Measurements from ENCODE around the gene ARHGEF16.

Gene ARHGEF16

DNA sequence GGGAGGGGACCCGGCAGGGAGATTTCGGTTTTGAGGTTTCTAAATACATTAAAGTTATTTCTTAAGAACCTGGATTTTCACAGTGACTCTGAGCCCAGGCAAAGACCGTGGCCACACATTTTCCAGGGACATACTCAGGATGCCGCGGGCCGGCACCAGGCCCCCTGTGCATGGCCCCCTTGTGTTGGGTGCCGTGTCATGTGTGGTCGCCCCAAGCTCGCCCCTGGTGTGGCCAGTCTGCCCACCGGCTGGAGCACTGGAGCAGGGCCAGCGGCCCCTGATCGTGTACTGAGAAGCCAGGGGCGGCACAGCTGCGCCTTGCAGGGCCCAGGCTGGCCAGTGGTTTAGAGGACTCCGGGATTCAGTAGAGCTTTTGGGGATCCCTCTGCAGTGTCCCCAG lies 26.6 kb downstream of the ARHGEF16 start:
- H3K27ac ChIP-seq: no peak overlapping the region
- TF ChIP-seq ZFX (IDR thresholded peaks at IDR 0.05; ENCODE audit: borderline replicate concordance): no peak
- TF ChIP-seq, protein P1, sequence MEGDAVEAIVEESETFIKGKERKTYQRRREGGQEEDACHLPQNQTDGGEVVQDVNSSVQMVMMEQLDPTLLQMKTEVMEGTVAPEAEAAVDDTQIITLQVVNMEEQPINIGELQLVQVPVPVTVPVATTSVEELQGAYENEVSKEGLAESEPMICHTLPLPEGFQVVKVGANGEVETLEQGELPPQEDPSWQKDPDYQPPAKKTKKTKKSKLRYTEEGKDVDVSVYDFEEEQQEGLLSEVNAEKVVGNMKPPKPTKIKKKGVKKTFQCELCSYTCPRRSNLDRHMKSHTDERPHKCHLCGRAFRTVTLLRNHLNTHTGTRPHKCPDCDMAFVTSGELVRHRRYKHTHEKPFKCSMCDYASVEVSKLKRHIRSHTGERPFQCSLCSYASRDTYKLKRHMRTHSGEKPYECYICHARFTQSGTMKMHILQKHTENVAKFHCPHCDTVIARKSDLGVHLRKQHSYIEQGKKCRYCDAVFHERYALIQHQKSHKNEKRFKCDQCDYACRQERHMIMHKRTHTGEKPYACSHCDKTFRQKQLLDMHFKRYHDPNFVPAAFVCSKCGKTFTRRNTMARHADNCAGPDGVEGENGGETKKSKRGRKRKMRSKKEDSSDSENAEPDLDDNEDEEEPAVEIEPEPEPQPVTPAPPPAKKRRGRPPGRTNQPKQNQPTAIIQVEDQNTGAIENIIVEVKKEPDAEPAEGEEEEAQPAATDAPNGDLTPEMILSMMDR (IDR thresholded peaks at IDR 0.05): no peak

DNA sequence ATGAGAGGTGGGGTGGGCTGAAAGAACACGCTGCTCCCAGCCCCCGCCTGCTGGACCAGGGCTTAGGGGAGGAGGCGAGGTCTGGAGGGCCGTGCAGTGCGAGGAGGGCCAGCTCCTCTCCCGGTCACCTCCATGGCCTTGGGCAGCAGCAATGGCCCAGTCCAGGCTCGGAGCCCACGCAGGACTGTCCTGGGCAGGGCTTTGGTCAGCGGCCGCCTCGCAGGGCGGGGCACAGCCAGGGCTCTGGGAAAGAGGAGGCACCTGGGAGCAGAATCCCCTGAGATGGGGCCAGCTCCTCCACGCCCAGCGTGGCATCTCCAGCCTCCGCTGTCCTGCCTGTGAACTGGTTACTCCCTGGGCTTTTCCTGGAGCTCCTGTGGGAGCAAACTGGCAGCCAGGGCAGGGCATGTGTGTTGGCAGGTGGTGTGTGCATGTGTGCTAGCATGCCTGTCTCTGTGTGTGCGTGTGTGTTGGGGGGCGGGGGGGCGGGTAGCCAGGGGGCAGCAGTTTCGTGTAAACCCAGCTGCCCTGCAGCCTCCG lies 27.4 kb downstream of the ARHGEF16 start:
- no peak overlapping the region for H3K27ac ChIP-seq

DNA sequence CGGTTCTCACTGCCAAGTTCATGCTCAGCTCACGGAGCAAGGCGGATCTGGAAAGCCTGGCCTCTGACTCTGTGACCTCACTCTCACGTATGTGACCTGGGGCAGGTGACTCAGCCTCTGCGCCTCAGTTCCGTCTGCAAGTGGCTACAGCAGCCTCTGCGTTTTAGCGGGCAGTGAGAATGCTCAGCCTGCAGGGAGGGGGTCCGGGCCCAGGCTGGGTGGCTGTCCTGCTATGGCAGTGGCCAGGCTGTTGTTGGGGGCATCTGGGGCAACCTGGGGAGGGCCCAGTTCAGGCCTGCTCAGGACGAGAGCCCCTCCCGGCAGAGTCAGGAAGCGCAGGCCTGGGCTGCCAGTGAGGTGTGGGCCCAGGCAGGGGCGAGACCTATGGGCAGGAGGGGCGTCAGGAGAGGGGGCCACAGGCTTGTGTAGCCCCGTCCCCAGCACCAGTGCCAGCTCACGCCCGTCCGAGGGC lies 27.9 kb downstream of the ARHGEF16 start:
- H3K27ac ChIP-seq: no peak overlapping the region
- TF ChIP-seq, protein P1 (IDR thresholded peaks at IDR 0.05): peak; percentile 42
- no peak for TF ChIP-seq ZFX (IDR thresholded peaks at IDR 0.05; ENCODE audit: borderline replicate concordance)

More for the DNA sequence above, 27.4 kb downstream of the ARHGEF16 start:
- no peak for TF ChIP-seq ZFX (IDR thresholded peaks at IDR 0.05; ENCODE audit: borderline replicate concordance)
- TF ChIP-seq, protein P1 (IDR thresholded peaks at IDR 0.05): no peak

DNA sequence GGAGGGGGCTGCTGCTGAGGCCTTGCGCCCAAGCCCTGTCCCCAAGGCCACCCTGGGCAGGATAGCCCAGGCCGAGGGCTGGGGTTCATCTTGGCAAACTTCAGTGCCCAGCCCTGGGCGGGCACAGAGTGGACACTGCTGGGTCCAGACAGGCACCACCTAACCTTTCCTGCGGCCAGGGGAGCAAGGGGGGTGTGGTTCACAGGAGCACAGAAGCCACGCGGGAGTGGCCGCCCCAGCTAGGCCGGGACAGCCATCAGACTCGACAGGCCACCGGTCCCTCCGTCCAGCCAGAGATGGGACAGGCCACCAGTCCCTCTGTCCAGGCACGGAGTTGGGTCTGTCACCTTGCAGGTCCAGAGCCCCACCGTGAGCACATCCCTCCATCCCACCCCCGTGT lies 28.9 kb downstream of the ARHGEF16 start:
- TF ChIP-seq ZFX (IDR thresholded peaks at IDR 0.05; ENCODE audit: borderline replicate concordance): no peak
- TF ChIP-seq, protein P1 (IDR thresholded peaks at IDR 0.05): no peak
- no peak overlapping the region for H3K27ac ChIP-seq

DNA sequence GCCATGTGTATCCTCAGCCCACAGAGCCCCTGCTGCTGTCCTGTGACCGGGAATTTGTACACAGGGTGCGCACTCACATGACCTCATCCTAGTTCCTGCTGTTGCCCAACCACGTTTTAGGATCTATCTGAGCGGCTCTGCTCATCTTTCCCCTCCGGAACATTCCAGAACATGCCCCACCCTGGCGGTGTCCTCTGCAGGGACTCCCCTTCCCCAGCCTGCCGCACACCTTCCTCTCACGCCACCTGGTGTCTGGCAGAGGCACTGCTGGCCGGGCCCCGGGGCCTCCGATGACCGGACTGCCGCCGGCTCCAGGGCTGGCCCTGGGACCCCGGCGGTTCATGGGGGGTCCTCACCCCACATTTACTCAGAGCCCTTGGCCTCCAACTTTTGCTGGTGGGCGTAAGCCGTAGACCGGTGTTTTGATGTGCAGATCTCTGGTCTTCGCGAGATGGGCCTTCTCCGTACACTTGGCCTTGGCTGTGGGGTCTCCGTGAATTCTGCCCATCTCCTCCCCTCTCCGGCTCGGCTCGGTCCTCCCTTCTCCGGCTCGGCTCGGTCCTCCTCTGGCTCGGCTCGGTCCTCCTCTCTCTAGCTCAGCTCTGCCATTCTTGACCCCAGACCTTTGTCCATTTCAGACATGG lies 29.5 kb downstream of the ARHGEF16 start:
- TF ChIP-seq ZFX (IDR thresholded peaks at IDR 0.05; ENCODE audit: borderline replicate concordance): no peak
- TF ChIP-seq, protein P1 (IDR thresholded peaks at IDR 0.05): peak; percentile 90
- H3K27ac ChIP-seq: no peak overlapping the region

DNA sequence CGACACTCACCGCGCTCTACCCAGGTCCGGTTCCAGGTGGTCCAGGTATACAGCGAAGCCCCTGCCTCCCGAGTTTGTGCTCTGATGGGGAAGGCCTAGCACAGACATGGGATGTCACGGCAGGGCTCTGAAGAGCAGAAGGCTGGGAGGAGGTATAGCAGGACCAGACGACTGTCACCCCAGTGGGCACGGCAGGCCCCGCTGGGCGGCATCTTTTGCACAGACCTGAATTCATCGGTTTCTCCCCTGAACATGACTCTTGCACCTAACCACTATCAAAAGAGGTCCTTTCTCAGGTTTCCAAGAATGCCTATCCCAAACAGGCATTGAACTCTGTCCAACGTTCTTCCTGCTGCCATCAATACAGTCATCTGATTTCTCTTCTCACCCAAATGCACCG lies 30.6 kb downstream of the ARHGEF16 start:
- H3K27ac ChIP-seq: no peak overlapping the region
- TF ChIP-seq, protein P1 (IDR thresholded peaks at IDR 0.05): no peak
- TF ChIP-seq ZFX (IDR thresholded peaks at IDR 0.05; ENCODE audit: borderline replicate concordance): no peak

DNA sequence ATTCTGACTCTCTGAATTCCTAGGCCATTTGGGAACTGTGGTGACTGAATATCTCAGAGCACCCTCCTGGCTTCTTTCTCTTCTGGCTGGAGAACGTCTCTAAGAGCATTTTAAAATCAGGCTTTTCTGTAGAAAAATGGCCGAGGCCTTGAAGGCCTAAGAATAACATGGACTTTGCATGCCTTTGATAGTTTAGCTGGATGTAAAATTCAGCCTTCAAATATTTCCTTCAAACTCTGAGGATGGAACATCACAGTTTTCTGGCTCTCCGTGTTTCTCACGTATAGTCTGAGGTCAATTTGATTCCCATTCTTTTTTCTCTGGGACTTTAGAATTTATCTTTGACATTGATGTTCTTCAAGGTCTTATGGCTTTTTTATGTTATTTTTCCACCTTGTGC lies 34.0 kb downstream of the ARHGEF16 start:
- TF ChIP-seq ZFX (IDR thresholded peaks at IDR 0.05; ENCODE audit: borderline replicate concordance): no peak
- TF ChIP-seq, protein P1 (IDR thresholded peaks at IDR 0.05): no peak
- H3K27ac ChIP-seq: no peak overlapping the region
